ENCODE data around the gene SLC22A1.

DNA sequence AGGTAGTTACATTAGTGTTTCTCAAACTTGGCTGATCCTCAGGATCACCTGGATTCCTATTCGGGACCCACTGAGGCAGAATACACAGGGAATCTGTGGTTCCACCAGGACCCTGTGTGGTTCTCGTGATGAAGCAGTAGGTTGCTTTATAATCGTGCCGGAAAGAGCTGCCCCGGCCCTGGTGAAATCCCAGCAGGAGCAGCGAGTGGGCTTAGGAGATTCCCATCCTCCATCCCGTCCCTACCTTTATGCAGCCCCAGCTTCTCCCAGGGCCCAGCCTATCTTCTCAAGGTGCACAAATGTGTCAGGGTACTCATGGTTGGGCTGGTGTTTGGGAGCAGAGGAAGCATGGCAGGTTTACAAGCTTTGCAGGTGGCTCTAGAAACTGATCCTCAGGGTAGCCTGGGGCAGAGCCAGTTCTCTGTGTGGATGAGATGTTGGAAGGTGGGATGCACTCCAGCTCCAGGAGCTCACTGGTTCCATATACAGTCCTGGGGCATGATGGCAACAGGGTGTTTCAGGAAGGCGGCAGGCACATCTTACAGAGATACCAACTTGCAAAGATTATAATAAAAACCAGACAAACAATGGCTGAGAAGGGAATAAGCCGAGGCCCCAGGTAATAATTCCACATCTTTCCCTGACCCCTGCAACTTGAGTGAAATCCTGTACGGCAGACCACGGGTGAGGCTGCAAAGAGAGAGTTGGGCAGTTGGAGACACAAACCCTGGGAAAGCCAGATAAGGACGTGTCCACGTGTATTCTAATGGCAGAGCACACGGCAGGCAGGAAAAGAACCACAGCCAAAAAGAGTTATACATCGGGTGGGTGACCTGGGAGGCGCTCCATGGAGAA is 5.9 kb downstream of the SLC22A1 start:
- no peak for TF ChIP-seq EP300 (IDR thresholded peaks at IDR 0.05)
- TF ChIP-seq POLR2A (IDR thresholded peaks at IDR 0.05) = no peak
- TF ChIP-seq, protein P1, sequence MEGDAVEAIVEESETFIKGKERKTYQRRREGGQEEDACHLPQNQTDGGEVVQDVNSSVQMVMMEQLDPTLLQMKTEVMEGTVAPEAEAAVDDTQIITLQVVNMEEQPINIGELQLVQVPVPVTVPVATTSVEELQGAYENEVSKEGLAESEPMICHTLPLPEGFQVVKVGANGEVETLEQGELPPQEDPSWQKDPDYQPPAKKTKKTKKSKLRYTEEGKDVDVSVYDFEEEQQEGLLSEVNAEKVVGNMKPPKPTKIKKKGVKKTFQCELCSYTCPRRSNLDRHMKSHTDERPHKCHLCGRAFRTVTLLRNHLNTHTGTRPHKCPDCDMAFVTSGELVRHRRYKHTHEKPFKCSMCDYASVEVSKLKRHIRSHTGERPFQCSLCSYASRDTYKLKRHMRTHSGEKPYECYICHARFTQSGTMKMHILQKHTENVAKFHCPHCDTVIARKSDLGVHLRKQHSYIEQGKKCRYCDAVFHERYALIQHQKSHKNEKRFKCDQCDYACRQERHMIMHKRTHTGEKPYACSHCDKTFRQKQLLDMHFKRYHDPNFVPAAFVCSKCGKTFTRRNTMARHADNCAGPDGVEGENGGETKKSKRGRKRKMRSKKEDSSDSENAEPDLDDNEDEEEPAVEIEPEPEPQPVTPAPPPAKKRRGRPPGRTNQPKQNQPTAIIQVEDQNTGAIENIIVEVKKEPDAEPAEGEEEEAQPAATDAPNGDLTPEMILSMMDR (IDR thresholded peaks at IDR 0.05) = no peak
- no peak for TF ChIP-seq POLR2AphosphoS5 (IDR thresholded peaks at IDR 0.05)

Measured in gastroesophageal sphincter (tissue), 3 donors.